Prostate gland (tissue), 2 donors: ENCODE measurements around the gene TMEM272.

ENCODE experiments used
- POLR2A ChIP-seq: fragments of 450-650 bp; IDR thresholded peaks from one replicate; pipeline ENCODE4 v1.6.1; 2016; ENCODE audit warnings: antibody characterized with exemption, mild to moderate bottlenecking
- POLR2AphosphoS5 ChIP-seq: sonication (generic); formaldehyde crosslinking; IDR thresholded peaks from one replicate; pipeline ENCODE4 v1.6.1; 2017; ENCODE audit warnings: antibody characterized with exemption
- TF ChIP-seq, protein P1 (sequence below), 4 experiments: fragments of 200-600 bp in 2 of 4; fragments of 450-650 bp in 2 of 4; sonication (generic) in 2 of 4; IDR thresholded peaks; 1 replicate in 3 of 4; 2 replicates in 1 of 4; pipeline ENCODE4 v1.5.1; 2016 to 2019; ENCODE audit warnings: antibody characterized with exemption in 4 of 4, mild to moderate bottlenecking in 2 of 4, moderate library complexity in 2 of 4

DNA sequence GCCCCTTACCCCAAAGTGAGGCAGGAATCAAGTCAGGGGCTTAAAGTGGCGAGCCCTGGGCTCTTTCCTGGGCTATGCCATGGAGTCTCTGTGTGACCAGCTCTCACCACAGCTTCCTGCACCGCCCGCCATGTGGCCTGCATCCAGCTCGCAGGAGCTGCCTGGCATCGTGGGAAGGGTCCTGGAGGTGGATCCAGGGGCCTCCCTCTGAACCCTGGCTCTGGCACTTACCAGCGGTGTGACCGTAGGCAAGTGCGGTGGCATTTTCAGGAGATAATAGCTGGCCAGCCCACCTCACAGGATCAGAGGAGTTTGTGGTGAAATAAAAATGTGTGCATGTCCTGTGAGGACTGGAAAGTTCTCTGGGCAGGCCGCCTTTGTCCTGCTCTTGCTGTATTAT, 67.1 kb downstream of the TMEM272 start:
- TF ChIP-seq POLR2AphosphoS5, result no peak
- TF ChIP-seq POLR2A, result no peak
- TF ChIP-seq, protein P1, sequence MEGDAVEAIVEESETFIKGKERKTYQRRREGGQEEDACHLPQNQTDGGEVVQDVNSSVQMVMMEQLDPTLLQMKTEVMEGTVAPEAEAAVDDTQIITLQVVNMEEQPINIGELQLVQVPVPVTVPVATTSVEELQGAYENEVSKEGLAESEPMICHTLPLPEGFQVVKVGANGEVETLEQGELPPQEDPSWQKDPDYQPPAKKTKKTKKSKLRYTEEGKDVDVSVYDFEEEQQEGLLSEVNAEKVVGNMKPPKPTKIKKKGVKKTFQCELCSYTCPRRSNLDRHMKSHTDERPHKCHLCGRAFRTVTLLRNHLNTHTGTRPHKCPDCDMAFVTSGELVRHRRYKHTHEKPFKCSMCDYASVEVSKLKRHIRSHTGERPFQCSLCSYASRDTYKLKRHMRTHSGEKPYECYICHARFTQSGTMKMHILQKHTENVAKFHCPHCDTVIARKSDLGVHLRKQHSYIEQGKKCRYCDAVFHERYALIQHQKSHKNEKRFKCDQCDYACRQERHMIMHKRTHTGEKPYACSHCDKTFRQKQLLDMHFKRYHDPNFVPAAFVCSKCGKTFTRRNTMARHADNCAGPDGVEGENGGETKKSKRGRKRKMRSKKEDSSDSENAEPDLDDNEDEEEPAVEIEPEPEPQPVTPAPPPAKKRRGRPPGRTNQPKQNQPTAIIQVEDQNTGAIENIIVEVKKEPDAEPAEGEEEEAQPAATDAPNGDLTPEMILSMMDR (IDR thresholded peaks at IDR 0.05), result no peak
